Smooth muscle cell of the brain vasculature (primary cell): ENCODE results near the gene MANF.

Source experiments
- DNase-seq: peaks from one replicate; pipeline ENCODE4 v3.0.0-alpha.2; 2012; ENCODE audit warnings: low read depth, low spot score

Gene MANF

GRCh38 chr3:51390246-51391074, 5.4 kb downstream of the MANF start:
- DNase-seq, result no peak

- peak; percentile 92 for DNase-seq
Measured at GRCh38 chr3:51391075-51391565, 6.0 kb downstream of the MANF start, which contains the start of gene RBM15B. Gene RBM15B (plus strand): TSS chr3:51391285. CDS start chr3:51391400, 115 bp downstream.

GRCh38 chr3:51391566-51392354, 6.7 kb downstream of the MANF start:
- DNase-seq, result no peak

- DNase-seq, result no peak
Measured at GRCh38 chr3:51392355-51393133, 7.5 kb downstream of the MANF start.

GRCh38 chr3:51393134-51393495, 8.0 kb downstream of the MANF start:
- DNase-seq, result no peak

GRCh38 chr3:51393564-51393963, 8.5 kb downstream of the MANF start:
- no peak for DNase-seq

GRCh38 chr3:51394541-51394940, 9.4 kb downstream of the MANF start:
- no peak for DNase-seq

DNA sequence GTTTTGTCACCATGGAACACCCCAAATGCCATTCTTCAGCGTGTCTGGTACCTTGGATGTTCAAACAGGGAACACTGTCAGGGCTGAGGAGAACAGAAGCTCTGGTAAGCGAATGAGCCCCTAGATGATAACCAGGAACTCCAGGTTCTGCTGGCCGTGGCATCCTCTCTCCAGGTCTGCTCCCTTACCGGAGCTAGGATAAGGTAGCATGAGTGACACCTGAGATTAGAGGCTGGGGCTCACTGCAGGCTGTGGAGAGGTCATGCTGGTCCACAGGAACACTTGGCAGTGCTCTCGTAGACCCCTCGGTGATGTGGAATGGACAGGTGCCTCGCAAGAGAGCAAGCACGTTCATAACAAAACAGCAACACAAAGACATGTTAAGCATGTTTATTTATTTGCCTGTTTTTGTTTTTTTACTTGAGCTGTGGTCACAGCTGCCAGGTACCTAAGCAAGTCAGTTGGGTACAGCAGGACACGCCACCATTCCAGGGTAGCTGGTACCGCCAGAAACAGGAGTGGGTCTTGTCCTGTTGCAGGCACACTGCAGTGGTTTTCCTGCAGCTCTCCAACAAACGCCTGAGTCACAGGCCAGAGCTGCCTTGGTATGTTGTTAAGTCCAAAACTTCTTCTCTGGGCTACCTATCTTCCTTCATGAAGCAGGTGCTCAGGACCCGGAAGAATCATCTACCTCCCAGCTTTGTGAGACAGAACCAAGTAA, 10.6 kb downstream of the MANF start:
- no peak for DNase-seq

DNA sequence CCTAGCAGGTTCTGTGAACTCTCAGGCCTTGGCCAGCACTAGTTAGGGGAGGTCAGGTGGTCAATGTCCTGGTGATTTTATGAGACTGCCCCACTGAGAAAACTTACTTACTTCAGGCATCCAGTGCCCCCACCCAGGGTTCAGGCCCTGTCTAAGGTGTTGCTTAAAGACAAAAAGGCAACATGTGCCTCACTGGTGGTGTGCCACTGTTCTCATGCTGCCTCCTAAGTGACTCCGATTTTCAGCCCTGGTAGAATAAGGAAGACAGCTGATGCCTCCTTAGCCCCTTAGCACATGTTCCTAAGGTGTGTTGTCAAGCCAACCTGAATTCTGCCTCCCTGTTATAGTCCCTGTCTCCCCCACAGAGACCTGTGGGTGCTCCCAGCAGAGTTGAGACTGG, 11.3 kb downstream of the MANF start:
- no peak for DNase-seq

DNA sequence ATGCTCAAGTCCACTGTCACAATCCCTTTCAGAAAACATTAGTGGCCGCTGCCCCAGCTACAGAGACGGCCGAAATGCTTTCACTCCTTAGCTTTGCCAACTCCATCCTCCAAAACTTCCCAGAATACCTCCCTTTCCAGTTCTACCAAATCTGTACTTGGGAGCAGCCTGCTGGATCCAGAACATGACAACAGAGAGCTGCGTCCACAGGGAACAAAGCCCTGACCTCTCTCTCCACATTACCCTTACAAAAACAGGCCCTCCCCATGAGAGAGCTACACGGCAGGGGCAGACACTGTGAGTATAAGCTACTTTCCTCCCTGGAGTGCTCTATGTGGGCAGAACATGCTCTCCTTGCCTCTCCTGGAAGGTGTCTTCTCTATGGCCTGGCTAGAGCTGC, 12.3 kb downstream of the MANF start:
- DNase-seq, result no peak

DNA sequence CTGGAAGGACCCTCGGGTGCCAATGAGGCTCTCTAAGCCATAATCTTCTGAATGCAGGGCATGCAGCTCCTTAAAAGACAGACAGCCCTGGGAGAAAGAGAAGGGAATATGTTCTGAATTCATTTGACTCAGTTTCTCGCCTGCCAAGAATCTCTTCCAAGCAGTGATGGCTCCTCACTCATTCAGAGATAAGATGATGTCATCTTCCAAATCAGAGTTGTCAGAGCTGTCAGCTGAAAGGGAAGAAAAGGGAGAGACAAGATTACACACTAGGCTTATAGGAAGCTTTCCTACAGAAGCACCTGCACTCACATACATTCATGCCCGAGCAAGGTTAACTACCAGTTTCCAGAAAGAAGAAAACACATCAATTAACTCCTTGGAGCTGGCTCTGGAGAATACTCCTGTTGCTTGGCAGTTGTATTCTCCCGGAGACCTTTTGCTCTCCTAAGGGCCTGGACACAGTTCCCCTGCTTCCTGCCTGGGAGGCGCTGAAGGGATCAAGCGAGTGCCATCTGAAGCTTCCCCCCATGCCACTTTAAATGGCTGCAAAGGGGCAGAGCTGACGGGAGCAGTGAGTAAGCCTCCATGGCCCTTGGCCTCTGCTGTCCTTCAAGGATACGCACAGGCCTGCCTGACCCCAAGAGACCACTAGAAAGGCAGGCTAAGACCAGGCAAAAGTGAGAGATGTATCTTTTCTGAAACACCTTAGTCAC, 13.7 kb downstream of the MANF start:
- DNase-seq, result no peak

GRCh38 chr3:51400166-51400565, 15.1 kb downstream of the MANF start:
- no peak for DNase-seq

GRCh38 chr3:51401735-51402134, 16.6 kb downstream of the MANF start:
- no peak for DNase-seq

DNA sequence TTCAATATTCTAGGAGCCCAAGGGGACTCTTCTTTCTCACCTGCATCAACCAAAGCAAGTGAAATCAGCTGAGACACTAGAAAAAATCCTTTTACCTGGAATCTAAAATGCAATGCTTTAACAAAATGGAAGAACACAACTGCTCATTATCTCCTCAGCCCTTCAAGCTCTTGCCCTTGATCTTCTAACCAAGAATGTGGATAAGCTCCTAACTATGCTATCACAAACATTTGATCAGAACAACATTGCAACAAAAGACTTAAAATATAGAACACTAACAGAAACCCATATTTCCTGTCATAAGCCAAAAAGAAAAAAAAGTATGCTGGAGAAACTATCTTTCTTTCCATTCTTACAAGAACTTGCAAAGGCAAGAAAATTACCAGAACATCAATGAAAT, 18.6 kb downstream of the MANF start:
- no peak for DNase-seq

DNA sequence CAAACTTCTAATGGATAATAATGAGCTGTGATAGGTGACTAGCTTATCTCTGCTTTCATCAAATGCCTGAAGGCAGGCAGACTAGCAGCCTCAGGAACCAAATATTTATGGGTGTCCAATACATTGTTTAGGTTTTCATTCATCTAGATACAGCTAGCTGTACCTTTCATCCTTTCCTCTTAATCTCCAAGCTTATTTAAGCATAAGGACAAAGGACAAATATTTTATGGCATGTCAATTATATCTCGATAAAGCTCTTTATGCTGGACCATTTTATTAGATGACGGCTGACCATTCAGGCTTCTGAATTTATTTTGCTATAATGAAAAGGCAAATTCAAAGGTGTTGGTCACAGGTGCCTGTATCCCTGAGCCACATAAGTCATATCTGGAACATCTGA, 22.9 kb downstream of the MANF start:
- no peak for DNase-seq

- no peak for DNase-seq
Measured at GRCh38 chr3:51408813-51409212, 23.7 kb downstream of the MANF start.

DNA sequence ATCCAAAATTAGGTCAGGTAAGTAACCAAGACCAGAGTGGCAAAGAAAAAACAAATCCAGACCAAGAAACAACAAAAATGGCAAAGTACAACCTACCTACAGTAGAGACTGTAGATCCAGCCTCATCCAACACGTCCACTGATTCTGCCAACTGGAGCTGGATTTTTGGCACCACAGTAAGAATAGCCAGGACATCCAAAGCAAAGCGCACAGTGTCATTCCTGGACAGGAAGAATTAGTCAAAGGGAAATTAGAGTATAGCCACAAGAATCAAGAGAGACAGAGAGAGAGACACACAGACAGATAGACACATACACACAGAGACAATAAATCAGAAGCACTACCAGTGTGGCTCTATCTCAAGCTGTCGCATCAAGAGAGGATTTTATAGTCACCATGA, 37.1 kb downstream of the MANF start:
- DNase-seq, result no peak

DNA sequence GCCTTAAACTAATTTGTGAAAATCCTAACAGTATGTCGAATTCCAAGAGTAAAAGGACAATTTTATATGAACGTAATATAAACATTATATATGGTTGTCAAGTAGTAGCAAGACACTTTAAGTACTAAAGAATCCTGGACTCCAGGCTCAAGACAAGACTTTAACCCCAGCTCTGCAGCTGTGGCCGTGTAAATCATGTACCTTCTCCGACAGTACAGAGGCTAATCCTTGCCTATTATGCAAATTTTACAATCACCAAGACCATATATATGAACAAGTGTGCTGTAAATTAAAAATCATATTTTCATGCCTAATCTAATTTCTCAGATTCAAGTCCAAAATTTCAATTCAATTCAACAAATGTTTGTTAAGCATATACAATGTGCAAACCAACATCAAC, 41.8 kb downstream of the MANF start:
- no peak for DNase-seq

DNA sequence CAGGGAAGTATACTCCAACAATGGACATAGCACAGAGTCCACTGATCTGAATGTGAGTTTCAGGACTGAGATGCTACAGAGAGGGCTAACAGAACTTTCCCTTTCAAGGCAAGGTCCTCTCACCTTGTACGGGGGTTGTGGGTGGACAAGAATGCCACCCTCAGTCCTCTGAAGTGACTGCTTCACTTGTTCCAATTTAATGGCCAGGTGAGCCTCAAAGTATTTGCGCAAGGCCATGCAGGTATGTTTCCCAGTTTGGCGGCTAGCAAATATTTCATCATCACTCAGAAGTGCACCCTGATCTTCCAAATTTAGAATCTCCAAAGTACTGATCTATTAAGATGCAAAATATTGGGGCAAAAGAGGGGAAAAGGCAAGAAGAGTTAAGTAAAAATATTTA, 44.0 kb downstream of the MANF start:
- no peak for DNase-seq

- no peak for DNase-seq
Measured at GRCh38 chr3:51434110-51434509, 49.0 kb downstream of the MANF start.
